ENCODE measurements around the gene RAPGEF3. TPM values are rescaled to one million over a fixed set of nuclear protein-coding genes. Genes with fewer than 3 reads are reported as not detected.

The RAPGEF3 gene
- total RNA-seq, 1 experiment from 2014 or later = 5.7 TPM

DNA sequence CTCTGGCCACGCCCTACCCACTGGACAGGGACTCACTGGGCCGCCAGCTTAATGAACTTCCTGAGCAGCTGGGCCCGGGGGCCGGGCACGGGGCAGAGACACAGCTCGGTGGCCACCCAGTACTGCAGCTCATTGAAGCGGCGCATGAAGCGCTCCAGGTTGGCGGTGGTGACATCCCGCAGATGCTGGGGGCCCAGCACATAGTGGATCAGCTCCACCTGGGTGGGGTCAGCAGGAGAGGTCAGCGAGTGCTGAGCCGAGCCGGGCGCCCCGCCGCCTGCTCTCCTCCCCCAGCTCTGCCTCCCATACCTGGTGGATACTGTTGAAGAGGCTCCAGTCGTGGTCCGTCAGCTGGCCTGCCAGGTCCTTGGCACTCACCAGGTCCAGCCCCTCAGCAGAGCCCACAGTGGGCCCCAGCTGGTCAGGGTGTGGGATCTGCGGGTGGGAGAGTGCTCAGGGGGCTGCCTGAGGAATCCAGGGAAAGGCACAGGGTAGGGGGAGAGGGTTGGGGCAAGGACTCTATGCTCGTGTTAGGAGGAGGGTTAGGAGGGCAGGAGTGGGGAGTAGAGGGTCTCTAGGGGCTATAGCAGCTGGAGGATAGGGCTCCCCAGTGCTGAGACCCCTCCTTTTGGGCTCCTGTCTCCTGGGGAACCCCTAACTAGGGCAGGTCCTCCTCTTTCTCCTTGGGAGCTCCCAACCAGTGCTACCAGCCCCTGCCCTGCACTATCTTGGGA is 17.9 kb downstream of the RAPGEF3 start:
- Histone ChIP-seq H3K4me2 (no peak overlapping the region), H3K36me3 (ENCODE audit: low read depth) (no peaks in the 10 kb centered on the region), H3F3A (ENCODE audit: insufficient read depth, low read depth) (peaks cover 5% of the 10 kb centered on the region), H3K27me3 (ENCODE audit: insufficient read depth, low read depth) (no peaks in the 10 kb centered on the region), H3K27ac (no peak overlapping the region), H4K20me1 (ENCODE audit: insufficient read depth) (no peaks in the 10 kb centered on the region), H2AFZ (no peak overlapping the region), H3K79me2 (ENCODE audit: low read depth) (no peaks in the 10 kb centered on the region), H3K4me3 (no peak overlapping the region), H3K9me3 (ENCODE audit: insufficient read depth, low read depth) (no peaks in the 10 kb centered on the region), H3K4me1 (replicated peaks; ENCODE audit: insufficient read depth) (peaks cover 8% of the 10 kb centered on the region), H3K9me2 (ENCODE audit: insufficient read depth) (no peaks in the 10 kb centered on the region)
- BruUV-seq (replicated peaks) = no TSS peak
- DNase-seq = no peak
- ChIA-PET POLR2A (ENCODE audit: unreplicated experiment) (no interaction called here), CTCF (interaction anchor here (0.6 to 5.4 kb wide), 9 partner anchors 24 to 785 kb away, joined by 3 to 31 read pairs (median 9); no protein-coding TSS in a partner anchor)
- TF ChIP-seq, protein P1, sequence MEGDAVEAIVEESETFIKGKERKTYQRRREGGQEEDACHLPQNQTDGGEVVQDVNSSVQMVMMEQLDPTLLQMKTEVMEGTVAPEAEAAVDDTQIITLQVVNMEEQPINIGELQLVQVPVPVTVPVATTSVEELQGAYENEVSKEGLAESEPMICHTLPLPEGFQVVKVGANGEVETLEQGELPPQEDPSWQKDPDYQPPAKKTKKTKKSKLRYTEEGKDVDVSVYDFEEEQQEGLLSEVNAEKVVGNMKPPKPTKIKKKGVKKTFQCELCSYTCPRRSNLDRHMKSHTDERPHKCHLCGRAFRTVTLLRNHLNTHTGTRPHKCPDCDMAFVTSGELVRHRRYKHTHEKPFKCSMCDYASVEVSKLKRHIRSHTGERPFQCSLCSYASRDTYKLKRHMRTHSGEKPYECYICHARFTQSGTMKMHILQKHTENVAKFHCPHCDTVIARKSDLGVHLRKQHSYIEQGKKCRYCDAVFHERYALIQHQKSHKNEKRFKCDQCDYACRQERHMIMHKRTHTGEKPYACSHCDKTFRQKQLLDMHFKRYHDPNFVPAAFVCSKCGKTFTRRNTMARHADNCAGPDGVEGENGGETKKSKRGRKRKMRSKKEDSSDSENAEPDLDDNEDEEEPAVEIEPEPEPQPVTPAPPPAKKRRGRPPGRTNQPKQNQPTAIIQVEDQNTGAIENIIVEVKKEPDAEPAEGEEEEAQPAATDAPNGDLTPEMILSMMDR (conservative IDR thresholded peaks at IDR 0.05) = no peak
- no peak for TF ChIP-seq EZH2 (IDR thresholded peaks at IDR 0.05; ENCODE audit: low read depth)
- intact Hi-C loops (cut with micrococcal nuclease; ENCODE audit: unreplicated experiment) = no loop called here

DNA sequence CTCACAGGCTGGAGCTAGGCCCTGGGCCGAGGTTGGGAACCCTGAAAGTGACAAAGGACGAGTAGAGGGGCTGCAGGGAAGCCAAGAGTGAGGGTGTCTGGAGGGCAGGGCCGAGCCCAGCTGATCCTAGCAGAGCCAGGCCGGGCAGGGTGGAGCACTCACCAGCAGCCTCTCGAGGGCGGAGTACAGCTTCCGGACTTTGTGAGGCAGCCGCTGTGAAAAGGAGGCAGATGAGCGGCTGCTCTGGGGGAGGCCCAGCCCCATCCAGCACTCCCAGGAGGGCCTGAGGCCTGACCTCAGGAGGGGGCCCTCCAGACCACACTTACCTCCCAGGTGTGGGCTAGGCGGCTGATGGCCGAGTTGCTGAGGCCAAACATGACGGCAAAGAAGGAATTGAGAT is 18.7 kb downstream of the RAPGEF3 start:
- H3K4me1 ChIP-seq (replicated peaks; ENCODE audit: insufficient read depth) = peaks cover 8% of the 10 kb centered on the region
- H3K27ac ChIP-seq = no peak overlapping the region
- no peak for TF ChIP-seq EZH2 (IDR thresholded peaks at IDR 0.05; ENCODE audit: low read depth)
- TF ChIP-seq, protein P1 (conservative IDR thresholded peaks at IDR 0.05) = no peak
- H3K36me3 ChIP-seq (ENCODE audit: low read depth) = no peaks in the 10 kb centered on the region
- H3K79me2 ChIP-seq (ENCODE audit: low read depth) = no peaks in the 10 kb centered on the region
- H3K9me2 ChIP-seq (ENCODE audit: insufficient read depth) = no peaks in the 10 kb centered on the region
- no peak overlapping the region for H3K4me3 ChIP-seq
- BruUV-seq (replicated peaks) = no TSS peak
- H3K9me3 ChIP-seq (ENCODE audit: insufficient read depth, low read depth) = no peaks in the 10 kb centered on the region
- intact Hi-C loops (cut with micrococcal nuclease; ENCODE audit: unreplicated experiment) = no loop called here
- H3K27me3 ChIP-seq (ENCODE audit: insufficient read depth, low read depth) = no peaks in the 10 kb centered on the region
- H3F3A ChIP-seq (ENCODE audit: insufficient read depth, low read depth) = peaks cover 5% of the 10 kb centered on the region
- no peak overlapping the region for H3K4me2 ChIP-seq
- H4K20me1 ChIP-seq (ENCODE audit: insufficient read depth) = no peaks in the 10 kb centered on the region
- DNase-seq = no peak
- ChIA-PET POLR2A (ENCODE audit: unreplicated experiment) (no interaction called here), CTCF (interaction anchor here (0.6 kb wide), 1 partner anchor 1077 kb away, joined by 3 read pairs; no protein-coding TSS in a partner anchor)
- no peak overlapping the region for H2AFZ ChIP-seq

DNA sequence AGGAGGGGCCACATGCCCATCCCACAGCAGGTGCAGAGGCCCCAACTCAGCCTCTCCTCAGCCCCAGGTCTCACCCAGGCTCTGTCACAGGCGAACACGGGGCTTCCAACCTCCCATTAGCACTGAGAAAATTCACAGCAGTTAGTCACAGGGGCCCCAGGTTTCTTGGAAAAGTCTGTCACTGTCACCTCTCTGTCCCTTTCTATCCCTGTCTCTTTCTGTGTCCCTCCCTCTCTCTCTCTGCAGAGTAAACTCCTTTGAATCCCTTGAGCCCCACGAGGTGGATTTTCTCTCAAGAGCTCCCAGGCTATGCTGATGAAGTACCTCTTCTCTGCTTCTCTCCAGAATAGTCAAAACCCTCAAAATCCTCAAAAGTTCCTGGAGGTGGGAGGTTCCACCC is 19.4 kb downstream of the RAPGEF3 start:
- Histone ChIP-seq H3K27me3 (ENCODE audit: insufficient read depth, low read depth) (no peaks in the 10 kb centered on the region), H3K4me2 (no peak overlapping the region), H3K4me3 (no peak overlapping the region), H2AFZ (no peak overlapping the region), H3K9me2 (ENCODE audit: insufficient read depth) (no peaks in the 10 kb centered on the region), H3F3A (ENCODE audit: insufficient read depth, low read depth) (peaks cover 5% of the 10 kb centered on the region), H3K36me3 (ENCODE audit: low read depth) (no peaks in the 10 kb centered on the region), H3K27ac (no peak overlapping the region), H3K79me2 (ENCODE audit: low read depth) (no peaks in the 10 kb centered on the region), H4K20me1 (ENCODE audit: insufficient read depth) (no peaks in the 10 kb centered on the region), H3K4me1 (replicated peaks; ENCODE audit: insufficient read depth) (peaks cover 8% of the 10 kb centered on the region), H3K9me3 (ENCODE audit: insufficient read depth, low read depth) (no peaks in the 10 kb centered on the region)
- ChIA-PET POLR2A (ENCODE audit: unreplicated experiment) (no interaction called here), CTCF (interaction anchor here (0.6 kb wide), 1 partner anchor 1077 kb away, joined by 3 read pairs; no protein-coding TSS in a partner anchor)
- no TSS peak for BruUV-seq (replicated peaks)
- intact Hi-C loops (cut with micrococcal nuclease; ENCODE audit: unreplicated experiment) = no loop called here
- TF ChIP-seq EZH2 (IDR thresholded peaks at IDR 0.05; ENCODE audit: low read depth) = no peak
- TF ChIP-seq, protein P1 (conservative IDR thresholded peaks at IDR 0.05) = no peak
- no peak for DNase-seq

All from PC-9 (cell line).